GM23338 (cell line): Measurements from ENCODE around the gene LARGE1. TPM values are rescaled to one million over a fixed set of nuclear protein-coding genes. Genes with fewer than 3 reads are reported as not detected.

Source experiments
- ATAC-seq: fragments of 200-7000 bp; cut with Tn5 transposase; 3 replicates; pipeline ENCODE4 v1.9.1; 2020
- DNase-seq: peaks from one replicate; pipeline ENCODE4 v3.0.0-alpha.2; 2015; ENCODE audit warnings: low spot score
- H2AFZ ChIP-seq: fragments of 200-600 bp; sonication (generic); 2 replicates; pipeline ENCODE4 v1.8.0; 2016; ENCODE audit warnings: antibody characterized with exemption, mild to moderate bottlenecking, moderate library complexity
- H3F3A ChIP-seq: fragments of 200-600 bp; sonication (generic); replicated peaks from 2 replicates; pipeline ENCODE4 v1.8.0; 2017; ENCODE audit warnings: antibody characterized with exemption, mixed run types, low read depth
- H3K27ac ChIP-seq: fragments of 200-600 bp; sonication (generic); 2 replicates; pipeline ENCODE4 v1.6.1; 2016; ENCODE audit warnings: low read depth
- H3K27me3 ChIP-seq: fragments of 200-600 bp; sonication (generic); 2 replicates; pipeline ENCODE4 v1.8.0; 2016; ENCODE audit warnings: mild to moderate bottlenecking, mixed run types, moderate library complexity; ENCODE audit not compliant: insufficient read depth
- H3K36me3 ChIP-seq: fragments of 200-600 bp; sonication (generic); 2 replicates; pipeline ENCODE4 v1.8.0; 2016; ENCODE audit warnings: mild to moderate bottlenecking; ENCODE audit not compliant: insufficient read depth
- H3K4me1 ChIP-seq: fragments of 200-600 bp; sonication (generic); 2 replicates; pipeline ENCODE4 v1.8.0; 2016; ENCODE audit warnings: mild to moderate bottlenecking, moderate library complexity; ENCODE audit not compliant: insufficient read depth
- H3K4me2 ChIP-seq: fragments of 200-600 bp; sonication (generic); 2 replicates; pipeline ENCODE4 v1.7.1; 2017; ENCODE audit warnings: mixed run types
- H3K4me3 ChIP-seq: fragments of 200-600 bp; sonication (generic); 2 replicates; pipeline ENCODE4 v1.6.1; 2016; ENCODE audit warnings: mixed run types
- H3K79me2 ChIP-seq: fragments of 200-600 bp; sonication (generic); replicated peaks from 2 replicates; pipeline ENCODE4 v1.8.0; 2017; ENCODE audit warnings: mild to moderate bottlenecking; ENCODE audit not compliant: insufficient read depth
- H3K9me2 ChIP-seq: fragments of 200-600 bp; sonication (generic); 2 replicates; pipeline ENCODE4 v1.8.0; 2017; ENCODE audit not compliant: insufficient read depth
- H4K20me1 ChIP-seq: fragments of 200-600 bp; sonication (generic); replicated peaks from 2 replicates; pipeline ENCODE4 v1.8.0; 2017; ENCODE audit warnings: mild to moderate bottlenecking; ENCODE audit not compliant: insufficient read depth
- H3K27ac Mint-ChIP-seq: 2 replicates; pipeline ENCODE4 v1.8.0; 2020; ENCODE audit warnings: inconsistent platforms, mild to moderate bottlenecking, moderate library complexity, mixed read lengths
- H3K27me3 Mint-ChIP-seq: 3 replicates; pipeline ENCODE4 v1.8.0; 2022; ENCODE audit warnings: low read depth, mild to moderate bottlenecking, moderate library complexity, mixed read lengths, inconsistent platforms; ENCODE audit not compliant: insufficient read depth, poor library complexity
- H3K36me3 Mint-ChIP-seq: 3 replicates; pipeline ENCODE4 v1.8.0; 2021; ENCODE audit warnings: low read depth, mild to moderate bottlenecking, inconsistent platforms, moderate library complexity, mixed read lengths
- H3K4me1 Mint-ChIP-seq: 3 replicates; pipeline ENCODE4 v1.8.0; 2020; ENCODE audit warnings: mild to moderate bottlenecking, inconsistent platforms, mixed read lengths
- H3K4me3 Mint-ChIP-seq: 3 replicates; pipeline ENCODE4 v1.8.0; 2021; ENCODE audit warnings: moderate library complexity, mild to moderate bottlenecking, inconsistent platforms, mixed read lengths
- H3K9me3 Mint-ChIP-seq: 3 replicates; pipeline ENCODE4 v1.8.0; 2020; ENCODE audit warnings: moderate library complexity, mild to moderate bottlenecking, inconsistent platforms, mixed read lengths
- JUNB ChIP-seq: IDR thresholded peaks from one replicate; pipeline ENCODE4 v1.6.1; 2016; ENCODE audit warnings: antibody characterized with exemption; ENCODE audit not compliant: unreplicated experiment
- STAT1 ChIP-seq: IDR thresholded peaks from one replicate; pipeline ENCODE4 v1.6.1; 2016; ENCODE audit warnings: antibody characterized with exemption; ENCODE audit not compliant: unreplicated experiment
- ZNF331 ChIP-seq: fragments of 250-450 bp; sonication (Bioruptor Pico); IDR thresholded peaks from 2 replicates; pipeline ENCODE4 v1.5.0; 2020; ENCODE audit warnings: low read depth, mild to moderate bottlenecking, moderate library complexity
- polyA plus RNA-seq: library from polyadenylated mRNA; unstranded; fragments of >200 nt; fragmentation: Nextera tagmentation; extraction: Ambion mirVana; gene quantifications from 2 replicates; pipeline ENCODE4 v1.2.1, GENCODE V29; 2016
- total RNA-seq: library from RNA; depleted of rRNA; stranded (reverse); fragments of >200 nt; shearing (Covaris generic); gene quantifications from 2 replicates; pipeline ENCODE4 v1.2.3, GENCODE V29; 2014
- TF ChIP-seq, protein P1 (sequence below): fragments of 250-450 bp; sonication (Bioruptor Pico); IDR thresholded peaks from 2 replicates; pipeline ENCODE4 v1.5.0; 2020; ENCODE audit warnings: mild to moderate bottlenecking, moderate library complexity
- TF ChIP-seq, protein P2 (sequence below), 2 experiments: fragments of 200-600 bp in 1 of 2; sonication (generic) in 1 of 2; conservative IDR thresholded peaks; 2 replicates each; pipeline versions ENCODE4 v1.5.1 to v1.6.1; 2016 to 2017; ENCODE audit warnings: antibody characterized with exemption in 2 of 2, low read depth in 2 of 2, mild to moderate bottlenecking in 2 of 2, moderate library complexity in 1 of 2
- TF ChIP-seq, protein P3 (sequence below): IDR thresholded peaks from one replicate; pipeline ENCODE4 v1.6.1; 2018; ENCODE audit warnings: antibody characterized with exemption; ENCODE audit not compliant: unreplicated experiment

Gene LARGE1
- total and polyA plus RNA-seq, 2 experiments from 2014 or later: 12.8 to 75.6 TPM

DNA sequence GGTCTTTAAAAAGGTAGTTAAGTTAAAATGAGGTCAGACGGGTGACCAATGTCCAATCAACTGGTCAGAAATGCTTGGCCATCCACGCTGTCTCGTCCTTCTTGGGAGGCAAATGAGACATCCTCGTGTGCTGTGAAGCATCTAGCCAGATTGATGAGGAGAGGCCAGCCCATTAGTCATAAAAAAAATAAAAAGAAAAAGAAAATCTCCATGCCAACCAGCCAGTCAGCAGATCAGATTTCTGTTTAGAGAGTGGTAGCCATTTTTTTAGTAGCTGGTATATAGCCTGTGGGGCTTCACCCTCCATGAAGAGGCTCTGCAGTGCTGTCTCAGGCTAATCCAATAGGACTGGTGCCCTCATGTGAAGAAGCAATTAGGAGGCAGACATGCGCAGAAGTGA is 519.0 kb downstream of the LARGE1 start (continued):
- TF ChIP-seq, protein P1, sequence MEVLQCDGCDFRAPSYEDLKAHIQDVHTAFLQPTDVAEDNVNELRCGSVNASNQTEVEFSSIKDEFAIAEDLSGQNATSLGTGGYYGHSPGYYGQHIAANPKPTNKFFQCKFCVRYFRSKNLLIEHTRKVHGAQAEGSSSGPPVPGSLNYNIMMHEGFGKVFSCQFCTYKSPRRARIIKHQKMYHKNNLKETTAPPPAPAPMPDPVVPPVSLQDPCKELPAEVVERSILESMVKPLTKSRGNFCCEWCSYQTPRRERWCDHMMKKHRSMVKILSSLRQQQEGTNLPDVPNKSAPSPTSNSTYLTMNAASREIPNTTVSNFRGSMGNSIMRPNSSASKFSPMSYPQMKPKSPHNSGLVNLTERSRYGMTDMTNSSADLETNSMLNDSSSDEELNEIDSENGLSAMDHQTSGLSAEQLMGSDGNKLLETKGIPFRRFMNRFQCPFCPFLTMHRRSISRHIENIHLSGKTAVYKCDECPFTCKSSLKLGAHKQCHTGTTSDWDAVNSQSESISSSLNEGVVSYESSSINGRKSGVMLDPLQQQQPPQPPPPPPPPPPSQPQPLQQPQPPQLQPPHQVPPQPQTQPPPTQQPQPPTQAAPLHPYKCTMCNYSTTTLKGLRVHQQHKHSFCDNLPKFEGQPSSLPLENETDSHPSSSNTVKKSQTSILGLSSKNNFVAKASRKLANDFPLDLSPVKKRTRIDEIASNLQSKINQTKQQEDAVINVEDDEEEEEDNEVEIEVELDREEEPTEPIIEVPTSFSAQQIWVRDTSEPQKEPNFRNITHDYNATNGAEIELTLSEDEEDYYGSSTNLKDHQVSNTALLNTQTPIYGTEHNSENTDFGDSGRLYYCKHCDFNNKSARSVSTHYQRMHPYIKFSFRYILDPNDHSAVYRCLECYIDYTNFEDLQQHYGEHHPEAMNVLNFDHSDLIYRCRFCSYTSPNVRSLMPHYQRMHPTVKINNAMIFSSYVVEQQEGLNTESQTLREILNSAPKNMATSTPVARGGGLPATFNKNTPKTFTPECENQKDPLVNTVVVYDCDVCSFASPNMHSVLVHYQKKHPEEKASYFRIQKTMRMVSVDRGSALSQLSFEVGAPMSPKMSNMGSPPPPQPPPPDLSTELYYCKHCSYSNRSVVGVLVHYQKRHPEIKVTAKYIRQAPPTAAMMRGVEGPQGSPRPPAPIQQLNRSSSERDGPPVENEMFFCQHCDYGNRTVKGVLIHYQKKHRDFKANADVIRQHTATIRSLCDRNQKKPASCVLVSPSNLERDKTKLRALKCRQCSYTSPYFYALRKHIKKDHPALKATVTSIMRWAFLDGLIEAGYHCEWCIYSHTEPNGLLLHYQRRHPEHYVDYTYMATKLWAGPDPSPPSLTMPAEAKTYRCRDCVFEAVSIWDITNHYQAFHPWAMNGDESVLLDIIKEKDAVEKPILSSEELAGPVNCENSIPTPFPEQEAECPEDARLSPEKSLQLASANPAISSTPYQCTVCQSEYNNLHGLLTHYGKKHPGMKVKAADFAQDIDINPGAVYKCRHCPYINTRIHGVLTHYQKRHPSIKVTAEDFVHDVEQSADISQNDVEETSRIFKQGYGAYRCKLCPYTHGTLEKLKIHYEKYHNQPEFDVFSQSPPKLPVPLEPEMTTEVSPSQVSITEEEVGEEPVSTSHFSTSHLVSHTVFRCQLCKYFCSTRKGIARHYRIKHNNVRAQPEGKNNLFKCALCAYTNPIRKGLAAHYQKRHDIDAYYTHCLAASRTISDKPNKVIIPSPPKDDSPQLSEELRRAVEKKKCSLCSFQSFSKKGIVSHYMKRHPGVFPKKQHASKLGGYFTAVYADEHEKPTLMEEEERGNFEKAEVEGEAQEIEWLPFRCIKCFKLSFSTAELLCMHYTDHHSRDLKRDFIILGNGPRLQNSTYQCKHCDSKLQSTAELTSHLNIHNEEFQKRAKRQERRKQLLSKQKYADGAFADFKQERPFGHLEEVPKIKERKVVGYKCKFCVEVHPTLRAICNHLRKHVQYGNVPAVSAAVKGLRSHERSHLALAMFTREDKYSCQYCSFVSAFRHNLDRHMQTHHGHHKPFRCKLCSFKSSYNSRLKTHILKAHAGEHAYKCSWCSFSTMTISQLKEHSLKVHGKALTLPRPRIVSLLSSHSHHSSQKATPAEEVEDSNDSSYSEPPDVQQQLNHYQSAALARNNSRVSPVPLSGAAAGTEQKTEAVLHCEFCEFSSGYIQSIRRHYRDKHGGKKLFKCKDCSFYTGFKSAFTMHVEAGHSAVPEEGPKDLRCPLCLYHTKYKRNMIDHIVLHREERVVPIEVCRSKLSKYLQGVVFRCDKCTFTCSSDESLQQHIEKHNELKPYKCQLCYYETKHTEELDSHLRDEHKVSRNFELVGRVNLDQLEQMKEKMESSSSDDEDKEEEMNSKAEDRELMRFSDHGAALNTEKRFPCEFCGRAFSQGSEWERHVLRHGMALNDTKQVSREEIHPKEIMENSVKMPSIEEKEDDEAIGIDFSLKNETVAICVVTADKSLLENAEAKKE (CRISPR knock-in tag): no peak

DNA sequence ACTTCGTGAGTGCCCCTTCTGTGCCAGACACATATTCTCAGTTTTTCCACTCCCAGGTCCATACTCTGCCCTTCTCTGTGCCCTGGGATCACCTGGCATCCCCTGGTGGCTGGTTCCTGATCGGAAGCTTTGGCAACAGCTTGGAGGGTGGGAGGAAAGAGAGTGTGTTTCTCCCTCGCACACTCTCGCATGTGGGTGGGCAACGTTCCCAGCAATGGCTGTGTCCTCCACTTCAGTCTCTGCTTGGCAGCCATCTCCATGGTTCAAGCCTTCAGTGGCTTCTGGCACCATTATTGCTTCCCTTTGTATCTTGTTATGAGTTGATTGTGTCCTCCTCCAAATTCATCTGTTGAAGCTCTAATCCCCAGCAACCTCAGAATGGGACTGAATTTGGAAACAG is 519.4 kb downstream of the LARGE1 start:
- H3K27me3 Mint-ChIP-seq: peaks cover 3% of the 10 kb centered on the region
- Histone ChIP-seq H4K20me1 (peaks cover 3% of the 10 kb centered on the region; the same call in 1 of the 2 replicates), H3F3A (no peaks in the 10 kb centered on the region), H3K4me3 (no peak overlapping the region), H3K27me3 (no peaks in the 10 kb centered on the region), H3K79me2 (no peaks in the 10 kb centered on the region), H3K36me3 (no peaks in the 10 kb centered on the region; the same call in 1 of the 2 replicates), H3K4me2 (no peak overlapping the region), H3K4me1 (no peaks in the 10 kb centered on the region), H3K27ac (no peak overlapping the region), H2AFZ (no peak overlapping the region), H3K9me2 (no peaks in the 10 kb centered on the region; the same call in 1 of the 2 replicates)
- no peak overlapping the region for H3K27ac Mint-ChIP-seq
- no peak for ATAC-seq
- DNase-seq: no peak
- peaks cover 6% of the 10 kb centered on the region; the same call in 2 of the 3 replicates for H3K4me1 Mint-ChIP-seq
- peaks cover 12% of the 10 kb centered on the region; the same call in 2 of the 3 replicates for H3K36me3 Mint-ChIP-seq
- no peaks in the 10 kb centered on the region for H3K9me3 Mint-ChIP-seq
- H3K4me3 Mint-ChIP-seq: no peak overlapping the region
- TF ChIP-seq, protein P2, sequence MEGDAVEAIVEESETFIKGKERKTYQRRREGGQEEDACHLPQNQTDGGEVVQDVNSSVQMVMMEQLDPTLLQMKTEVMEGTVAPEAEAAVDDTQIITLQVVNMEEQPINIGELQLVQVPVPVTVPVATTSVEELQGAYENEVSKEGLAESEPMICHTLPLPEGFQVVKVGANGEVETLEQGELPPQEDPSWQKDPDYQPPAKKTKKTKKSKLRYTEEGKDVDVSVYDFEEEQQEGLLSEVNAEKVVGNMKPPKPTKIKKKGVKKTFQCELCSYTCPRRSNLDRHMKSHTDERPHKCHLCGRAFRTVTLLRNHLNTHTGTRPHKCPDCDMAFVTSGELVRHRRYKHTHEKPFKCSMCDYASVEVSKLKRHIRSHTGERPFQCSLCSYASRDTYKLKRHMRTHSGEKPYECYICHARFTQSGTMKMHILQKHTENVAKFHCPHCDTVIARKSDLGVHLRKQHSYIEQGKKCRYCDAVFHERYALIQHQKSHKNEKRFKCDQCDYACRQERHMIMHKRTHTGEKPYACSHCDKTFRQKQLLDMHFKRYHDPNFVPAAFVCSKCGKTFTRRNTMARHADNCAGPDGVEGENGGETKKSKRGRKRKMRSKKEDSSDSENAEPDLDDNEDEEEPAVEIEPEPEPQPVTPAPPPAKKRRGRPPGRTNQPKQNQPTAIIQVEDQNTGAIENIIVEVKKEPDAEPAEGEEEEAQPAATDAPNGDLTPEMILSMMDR (conservative IDR thresholded peaks at IDR 0.05; ENCODE audit: low read depth in 2 of 2): no peak
- no peak for TF ChIP-seq STAT1
- TF ChIP-seq, protein P3, sequence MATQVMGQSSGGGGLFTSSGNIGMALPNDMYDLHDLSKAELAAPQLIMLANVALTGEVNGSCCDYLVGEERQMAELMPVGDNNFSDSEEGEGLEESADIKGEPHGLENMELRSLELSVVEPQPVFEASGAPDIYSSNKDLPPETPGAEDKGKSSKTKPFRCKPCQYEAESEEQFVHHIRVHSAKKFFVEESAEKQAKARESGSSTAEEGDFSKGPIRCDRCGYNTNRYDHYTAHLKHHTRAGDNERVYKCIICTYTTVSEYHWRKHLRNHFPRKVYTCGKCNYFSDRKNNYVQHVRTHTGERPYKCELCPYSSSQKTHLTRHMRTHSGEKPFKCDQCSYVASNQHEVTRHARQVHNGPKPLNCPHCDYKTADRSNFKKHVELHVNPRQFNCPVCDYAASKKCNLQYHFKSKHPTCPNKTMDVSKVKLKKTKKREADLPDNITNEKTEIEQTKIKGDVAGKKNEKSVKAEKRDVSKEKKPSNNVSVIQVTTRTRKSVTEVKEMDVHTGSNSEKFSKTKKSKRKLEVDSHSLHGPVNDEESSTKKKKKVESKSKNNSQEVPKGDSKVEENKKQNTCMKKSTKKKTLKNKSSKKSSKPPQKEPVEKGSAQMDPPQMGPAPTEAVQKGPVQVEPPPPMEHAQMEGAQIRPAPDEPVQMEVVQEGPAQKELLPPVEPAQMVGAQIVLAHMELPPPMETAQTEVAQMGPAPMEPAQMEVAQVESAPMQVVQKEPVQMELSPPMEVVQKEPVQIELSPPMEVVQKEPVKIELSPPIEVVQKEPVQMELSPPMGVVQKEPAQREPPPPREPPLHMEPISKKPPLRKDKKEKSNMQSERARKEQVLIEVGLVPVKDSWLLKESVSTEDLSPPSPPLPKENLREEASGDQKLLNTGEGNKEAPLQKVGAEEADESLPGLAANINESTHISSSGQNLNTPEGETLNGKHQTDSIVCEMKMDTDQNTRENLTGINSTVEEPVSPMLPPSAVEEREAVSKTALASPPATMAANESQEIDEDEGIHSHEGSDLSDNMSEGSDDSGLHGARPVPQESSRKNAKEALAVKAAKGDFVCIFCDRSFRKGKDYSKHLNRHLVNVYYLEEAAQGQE: no peak
- no peak for TF ChIP-seq JUNB
- TF ChIP-seq ZNF331 (CRISPR knock-in tag): no peak
